MCF 10A (cell line): ENCODE data around the gene ZNF428. TPM values are rescaled to one million over a fixed set of nuclear protein-coding genes. Genes with fewer than 3 reads are reported as not detected.
A peak's percentile ranks its signal among the peaks of the same experiment; 100 is the strongest.
"Not testable (repeated sequence)": the region's sequence is repeated elsewhere in the genome, so short reads cannot be mapped to it uniquely, and the experiment has no call there.

Source experiments
- BruUV-seq: library from RNA; stranded (reverse); fragments of 400-500 nt; replicated peaks from 2 replicates; lab custom pipeline; 2021; lab: Mats Ljungman, UMichigan
- CTCF ChIA-PET: fragments of 300-600 bp; sonication (Branson Sonifier 250); formaldehyde crosslinking; extraction: SDS; loops from one replicate; lab custom pipeline; 2021; ENCODE audit warnings: antibody characterized with exemption, inconsistent platforms; lab: Yijun Ruan, JAX
- POLR2A ChIA-PET: fragments of 300-600, 350-650 bp; sonication (Branson Sonifier 250); formaldehyde crosslinking; extraction: SDS; loops from one replicate; lab custom pipeline; 2020; ENCODE audit warnings: antibody characterized with exemption, inconsistent platforms; lab: Yijun Ruan, JAX
- DNase-seq: peaks from one replicate; pipeline ENCODE4 v3.0.0-alpha.2; 2018; ENCODE audit not compliant: unreplicated experiment
- H3K27ac Mint-ChIP-seq: one replicate; pipeline ENCODE4 v1.8.0; 2022; ENCODE audit warnings: mild to moderate bottlenecking, low read depth, mixed read lengths; ENCODE audit not compliant: unreplicated experiment
- H3K27me3 Mint-ChIP-seq: one replicate; pipeline ENCODE4 v1.8.0; 2022; ENCODE audit warnings: mixed read lengths; ENCODE audit not compliant: insufficient read depth, unreplicated experiment
- H3K36me3 Mint-ChIP-seq: one replicate; pipeline ENCODE4 v1.8.0; 2022; ENCODE audit warnings: mild to moderate bottlenecking, moderate library complexity, mixed read lengths; ENCODE audit not compliant: insufficient read depth, unreplicated experiment
- H3K4me1 Mint-ChIP-seq: one replicate; pipeline ENCODE4 v1.8.0; 2022; ENCODE audit warnings: mixed read lengths; ENCODE audit not compliant: insufficient read depth, unreplicated experiment
- H3K4me3 Mint-ChIP-seq: one replicate; pipeline ENCODE4 v1.8.0; 2022; ENCODE audit warnings: mild to moderate bottlenecking, moderate library complexity, mixed read lengths; ENCODE audit not compliant: unreplicated experiment
- H3K9me3 Mint-ChIP-seq: one replicate; pipeline ENCODE4 v1.8.0; 2022; ENCODE audit warnings: mixed read lengths; ENCODE audit not compliant: unreplicated experiment
- intact Hi-C: fragments of 100-400 bp; cut with micrococcal nuclease; formaldehyde crosslinking; loops from 2 replicates; pipeline ENCODE4 v1.14.1; 2022
- total RNA-seq: library from RNA; stranded (reverse); gene quantifications from 2 replicates; pipeline ENCODE4 v1.2.3, GENCODE V29; 2022
- TF ChIP-seq, protein P1 (sequence below): fragments of 200-600 bp; IDR thresholded peaks from one replicate; pipeline ENCODE4 v1.8.0; 2022; ENCODE audit warnings: antibody characterized with exemption, mild to moderate bottlenecking; ENCODE audit not compliant: unreplicated experiment

The ZNF428 gene
- total RNA-seq, 1 experiment from 2014 or later, result 23.3 TPM

DNA sequence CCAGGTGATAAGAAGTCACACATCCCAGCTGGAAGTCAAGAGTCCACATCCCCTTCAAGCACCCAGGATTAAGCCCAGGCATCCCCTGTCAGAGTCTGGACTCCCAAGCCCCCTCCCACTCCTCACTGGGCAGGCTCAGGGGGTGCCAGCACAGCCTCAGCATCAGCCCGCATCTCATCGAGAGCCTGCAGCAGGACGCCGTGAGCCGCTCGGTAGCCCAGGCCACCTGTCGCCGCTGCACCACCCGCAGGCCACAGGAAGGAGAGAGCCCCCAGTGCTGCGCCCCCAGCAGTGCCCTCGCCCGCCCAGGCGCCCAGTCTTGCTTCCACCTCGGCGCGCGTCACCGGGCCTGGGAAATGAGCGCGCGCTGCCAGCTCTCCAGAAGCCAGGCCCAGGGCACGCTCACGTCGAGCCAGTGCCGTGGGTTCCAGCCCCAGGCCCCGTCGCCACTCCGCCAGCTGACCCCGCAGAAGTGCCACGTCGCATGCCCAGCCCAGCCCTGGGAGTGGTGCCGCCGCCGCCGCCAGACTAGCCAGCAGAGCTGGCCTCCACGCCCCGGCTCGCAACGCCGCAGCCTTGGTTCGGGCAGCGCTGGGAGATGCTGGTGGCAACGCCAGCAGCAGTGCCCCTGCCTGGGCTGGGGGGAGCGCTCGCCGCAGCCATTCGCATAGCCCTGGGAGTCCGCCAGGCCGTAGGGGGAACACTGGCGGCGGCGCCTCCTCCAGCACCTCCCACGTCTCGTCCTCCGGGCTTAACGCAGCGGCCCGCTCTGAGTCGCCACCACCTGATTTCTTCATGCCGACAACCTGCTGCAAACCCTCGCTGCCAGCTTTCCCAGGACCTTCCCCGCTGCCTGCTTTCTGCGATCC lies 27.3 kb downstream of the ZNF428 start:
- no peaks in the 10 kb centered on the region for H3K9me3 Mint-ChIP-seq
- BruUV-seq, result no TSS peak
- TF ChIP-seq, protein P1, sequence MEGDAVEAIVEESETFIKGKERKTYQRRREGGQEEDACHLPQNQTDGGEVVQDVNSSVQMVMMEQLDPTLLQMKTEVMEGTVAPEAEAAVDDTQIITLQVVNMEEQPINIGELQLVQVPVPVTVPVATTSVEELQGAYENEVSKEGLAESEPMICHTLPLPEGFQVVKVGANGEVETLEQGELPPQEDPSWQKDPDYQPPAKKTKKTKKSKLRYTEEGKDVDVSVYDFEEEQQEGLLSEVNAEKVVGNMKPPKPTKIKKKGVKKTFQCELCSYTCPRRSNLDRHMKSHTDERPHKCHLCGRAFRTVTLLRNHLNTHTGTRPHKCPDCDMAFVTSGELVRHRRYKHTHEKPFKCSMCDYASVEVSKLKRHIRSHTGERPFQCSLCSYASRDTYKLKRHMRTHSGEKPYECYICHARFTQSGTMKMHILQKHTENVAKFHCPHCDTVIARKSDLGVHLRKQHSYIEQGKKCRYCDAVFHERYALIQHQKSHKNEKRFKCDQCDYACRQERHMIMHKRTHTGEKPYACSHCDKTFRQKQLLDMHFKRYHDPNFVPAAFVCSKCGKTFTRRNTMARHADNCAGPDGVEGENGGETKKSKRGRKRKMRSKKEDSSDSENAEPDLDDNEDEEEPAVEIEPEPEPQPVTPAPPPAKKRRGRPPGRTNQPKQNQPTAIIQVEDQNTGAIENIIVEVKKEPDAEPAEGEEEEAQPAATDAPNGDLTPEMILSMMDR, result no peak
- peak overlapping the region; percentile 52 for H3K27ac Mint-ChIP-seq
- intact Hi-C loops, result no loop called here
- peaks cover 10% of the 10 kb centered on the region for H3K4me1 Mint-ChIP-seq
- CTCF ChIA-PET, result interaction anchor here (1.0 kb wide), 1 partner anchor 60 kb away, joined by 3 read pairs; no protein-coding TSS in a partner anchor
- POLR2A ChIA-PET, result interaction anchor here (0.6 kb wide), 1 partner anchor 76 kb away, joined by 3 read pairs; no protein-coding TSS in a partner anchor
- DNase-seq, result no peak
- peaks cover 44% of the 10 kb centered on the region for H3K36me3 Mint-ChIP-seq
- no peak overlapping the region for H3K4me3 Mint-ChIP-seq
- H3K27me3 Mint-ChIP-seq, result no peaks in the 10 kb centered on the region

DNA sequence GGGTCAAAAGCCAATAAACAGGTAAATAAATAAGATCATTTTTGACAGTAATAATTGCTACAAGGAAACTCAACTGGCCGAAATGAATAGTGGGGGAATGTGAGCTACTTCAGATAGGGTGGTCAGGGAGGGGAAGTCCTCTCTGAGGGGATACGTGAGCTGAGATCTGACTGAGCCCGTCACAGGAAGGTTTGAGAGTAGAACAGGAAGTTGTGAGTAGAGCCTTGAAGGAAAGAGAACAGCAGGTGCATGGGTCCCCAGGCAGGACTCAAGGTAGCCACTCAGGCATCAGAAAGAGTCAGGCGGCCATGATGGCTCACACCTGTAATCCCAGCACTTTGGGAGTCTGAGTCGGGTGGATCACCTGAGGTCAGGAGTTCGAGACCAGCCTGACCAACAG lies 29.8 kb downstream of the ZNF428 start:
- no peak overlapping the region for H3K27ac Mint-ChIP-seq
- H3K36me3 Mint-ChIP-seq, result peaks cover 44% of the 10 kb centered on the region
- TF ChIP-seq, protein P1, result no peak
- H3K27me3 Mint-ChIP-seq, result no peaks in the 10 kb centered on the region
- intact Hi-C loops, result no loop called here
- DNase-seq, result no peak
- ChIA-PET POLR2A (interaction anchor here (1.1 kb wide), 1 partner anchor 12 kb away, joined by 3 read pairs; no protein-coding TSS in a partner anchor), CTCF (interaction anchor here (1.1 to 1.2 kb wide), 2 partner anchors 19 to 189 kb away, joined by 3 to 5 read pairs; no protein-coding TSS in a partner anchor)
- no peak overlapping the region for H3K4me3 Mint-ChIP-seq
- H3K4me1 Mint-ChIP-seq, result peaks cover 10% of the 10 kb centered on the region
- H3K9me3 Mint-ChIP-seq, result no peaks in the 10 kb centered on the region
- no TSS peak for BruUV-seq

DNA sequence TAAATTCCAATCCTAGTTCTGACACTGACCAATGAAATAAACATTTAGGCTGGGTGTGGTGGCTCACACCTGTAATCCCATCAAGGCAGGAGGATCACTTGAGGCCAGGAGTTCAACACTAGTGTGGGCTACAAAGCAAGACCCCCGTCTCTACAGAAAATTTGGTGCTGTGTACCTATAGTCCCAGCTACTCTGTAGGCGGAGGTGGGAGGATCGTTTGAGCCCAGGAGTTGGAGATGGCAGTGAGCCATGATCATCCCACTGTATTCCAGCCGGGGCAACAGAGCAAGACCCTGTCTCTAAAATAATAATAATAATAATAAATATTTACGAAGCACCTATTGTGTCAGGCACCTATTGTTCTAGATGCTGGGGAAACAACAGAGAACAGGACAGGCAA lies 30.2 kb downstream of the ZNF428 start:
- DNase-seq, result no peak
- Mint-ChIP-seq H3K27ac (no peak overlapping the region), H3K9me3 (no peaks in the 10 kb centered on the region), H3K27me3 (no peaks in the 10 kb centered on the region), H3K4me3 (no peak overlapping the region), H3K4me1 (peaks cover 10% of the 10 kb centered on the region), H3K36me3 (peaks cover 44% of the 10 kb centered on the region)
- BruUV-seq, result no TSS peak
- intact Hi-C loops, result no loop called here
- POLR2A ChIA-PET, result interaction anchor here (1.1 kb wide), 1 partner anchor 11 kb away, joined by 3 read pairs; no protein-coding TSS in a partner anchor
- CTCF ChIA-PET, result interaction anchor here (1.1 to 1.2 kb wide), 2 partner anchors 18 to 189 kb away, joined by 3 to 5 read pairs; no protein-coding TSS in a partner anchor
- TF ChIP-seq, protein P1, result no peak

DNA sequence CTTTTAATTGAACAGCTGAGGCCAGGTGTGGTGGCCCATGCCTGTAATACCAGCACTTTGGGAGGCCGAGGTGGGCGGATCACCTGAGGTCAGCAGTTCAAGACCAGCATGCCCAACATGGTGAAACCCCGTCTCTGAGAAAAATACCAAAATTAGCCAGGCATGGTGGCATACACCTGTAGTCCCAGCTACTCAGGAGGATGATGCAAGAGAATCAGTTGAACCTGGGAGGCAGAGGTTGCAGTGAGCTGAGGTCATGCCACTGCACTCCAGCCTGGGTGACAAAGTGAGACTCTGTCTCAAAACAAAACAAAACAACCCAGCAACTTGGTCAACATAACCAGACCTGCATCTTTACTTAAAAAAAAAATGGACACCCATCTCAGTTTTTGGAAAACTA lies 32.4 kb downstream of the ZNF428 start:
- CTCF ChIA-PET, H3K9me3 Mint-ChIP-seq, H3K4me1 Mint-ChIP-seq, H3K27ac Mint-ChIP-seq, H3K4me3 Mint-ChIP-seq, H3K27me3 Mint-ChIP-seq, POLR2A ChIA-PET, intact Hi-C loops, BruUV-seq, DNase-seq: not testable (repeated sequence)
- H3K36me3 Mint-ChIP-seq, result peaks cover 30% of the 10 kb centered on the region
